Liver (tissue), 3 donors: ENCODE data around the gene HMGN3.

Source experiments
- EGR1 ChIP-seq, 2 donors: IDR thresholded peaks; 2 replicates each; pipeline ENCODE4 v1.6.1; 2016 to 2018; ENCODE audit warnings: antibody characterized with exemption in 2 of 2, low read depth in 2 of 2
- FOXA1 ChIP-seq: IDR thresholded peaks from 2 replicates; pipeline ENCODE4 v1.6.1; 2016; ENCODE audit warnings: antibody characterized with exemption
- JUND ChIP-seq, 2 donors: IDR thresholded peaks; 2 replicates each; pipeline ENCODE4 v1.6.1; 2016; ENCODE audit warnings: antibody characterized with exemption in 2 of 2
- RAD21 ChIP-seq, 2 donors: IDR thresholded peaks; 2 replicates each; pipeline ENCODE4 v1.6.1; 2016; ENCODE audit warnings: antibody characterized with exemption in 2 of 2, mild to moderate bottlenecking in 2 of 2
- SP1 ChIP-seq: IDR thresholded peaks from 2 replicates; pipeline ENCODE4 v1.6.1; 2018; ENCODE audit warnings: antibody characterized with exemption, mild to moderate bottlenecking
- YY1 ChIP-seq: IDR thresholded peaks from 2 replicates; pipeline ENCODE4 v1.6.1; 2016; ENCODE audit warnings: antibody characterized with exemption, mild to moderate bottlenecking
- TF ChIP-seq, protein P1 (sequence below): IDR thresholded peaks from 2 replicates; pipeline ENCODE4 v1.6.1; 2016; ENCODE audit warnings: antibody characterized with exemption, mild to moderate bottlenecking
- TF ChIP-seq, protein P2 (sequence below): IDR thresholded peaks from 2 replicates; pipeline ENCODE4 v1.6.1; 2016; ENCODE audit warnings: antibody characterized with exemption
- TF ChIP-seq, protein P3 (sequence below): fragments of 150-350 bp; IDR thresholded peaks from 2 replicates; pipeline ENCODE4 v1.5.1; 2017; ENCODE audit warnings: improper control_type of control experiment, low read depth, low read length; ENCODE audit not compliant: missing input control
- TF ChIP-seq, protein P4 (sequence below): IDR thresholded peaks from 2 replicates; pipeline ENCODE4 v1.6.1; 2016; ENCODE audit warnings: antibody characterized with exemption
- donor health status: healthy.
- donor health status: healthy.

DNA sequence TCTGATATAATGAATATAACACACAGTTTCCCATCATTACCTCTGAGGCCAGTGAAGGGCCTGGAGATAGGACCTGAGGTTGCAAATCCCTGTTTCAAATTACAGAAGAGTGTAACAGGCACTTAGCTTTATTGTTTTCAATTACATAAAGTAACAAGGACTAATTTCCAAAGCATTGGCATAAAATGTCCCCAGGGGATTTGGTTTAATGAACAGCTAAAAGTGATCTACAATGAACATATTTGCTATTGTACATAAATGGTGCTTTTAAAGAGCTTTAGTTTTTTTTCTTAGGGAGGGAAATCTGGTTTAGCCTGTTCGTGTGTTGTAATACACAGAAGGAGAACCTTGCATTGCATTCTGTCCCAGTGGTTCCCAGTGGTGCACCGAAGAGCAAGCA is 54.4 kb downstream of the HMGN3 start:
- no peak for TF ChIP-seq RAD21 (IDR thresholded peaks at IDR 0.05)
- TF ChIP-seq, protein P1, sequence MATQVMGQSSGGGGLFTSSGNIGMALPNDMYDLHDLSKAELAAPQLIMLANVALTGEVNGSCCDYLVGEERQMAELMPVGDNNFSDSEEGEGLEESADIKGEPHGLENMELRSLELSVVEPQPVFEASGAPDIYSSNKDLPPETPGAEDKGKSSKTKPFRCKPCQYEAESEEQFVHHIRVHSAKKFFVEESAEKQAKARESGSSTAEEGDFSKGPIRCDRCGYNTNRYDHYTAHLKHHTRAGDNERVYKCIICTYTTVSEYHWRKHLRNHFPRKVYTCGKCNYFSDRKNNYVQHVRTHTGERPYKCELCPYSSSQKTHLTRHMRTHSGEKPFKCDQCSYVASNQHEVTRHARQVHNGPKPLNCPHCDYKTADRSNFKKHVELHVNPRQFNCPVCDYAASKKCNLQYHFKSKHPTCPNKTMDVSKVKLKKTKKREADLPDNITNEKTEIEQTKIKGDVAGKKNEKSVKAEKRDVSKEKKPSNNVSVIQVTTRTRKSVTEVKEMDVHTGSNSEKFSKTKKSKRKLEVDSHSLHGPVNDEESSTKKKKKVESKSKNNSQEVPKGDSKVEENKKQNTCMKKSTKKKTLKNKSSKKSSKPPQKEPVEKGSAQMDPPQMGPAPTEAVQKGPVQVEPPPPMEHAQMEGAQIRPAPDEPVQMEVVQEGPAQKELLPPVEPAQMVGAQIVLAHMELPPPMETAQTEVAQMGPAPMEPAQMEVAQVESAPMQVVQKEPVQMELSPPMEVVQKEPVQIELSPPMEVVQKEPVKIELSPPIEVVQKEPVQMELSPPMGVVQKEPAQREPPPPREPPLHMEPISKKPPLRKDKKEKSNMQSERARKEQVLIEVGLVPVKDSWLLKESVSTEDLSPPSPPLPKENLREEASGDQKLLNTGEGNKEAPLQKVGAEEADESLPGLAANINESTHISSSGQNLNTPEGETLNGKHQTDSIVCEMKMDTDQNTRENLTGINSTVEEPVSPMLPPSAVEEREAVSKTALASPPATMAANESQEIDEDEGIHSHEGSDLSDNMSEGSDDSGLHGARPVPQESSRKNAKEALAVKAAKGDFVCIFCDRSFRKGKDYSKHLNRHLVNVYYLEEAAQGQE = no peak
- TF ChIP-seq, protein P2, sequence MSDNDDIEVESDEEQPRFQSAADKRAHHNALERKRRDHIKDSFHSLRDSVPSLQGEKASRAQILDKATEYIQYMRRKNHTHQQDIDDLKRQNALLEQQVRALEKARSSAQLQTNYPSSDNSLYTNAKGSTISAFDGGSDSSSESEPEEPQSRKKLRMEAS = no peak
- TF ChIP-seq, protein P3, sequence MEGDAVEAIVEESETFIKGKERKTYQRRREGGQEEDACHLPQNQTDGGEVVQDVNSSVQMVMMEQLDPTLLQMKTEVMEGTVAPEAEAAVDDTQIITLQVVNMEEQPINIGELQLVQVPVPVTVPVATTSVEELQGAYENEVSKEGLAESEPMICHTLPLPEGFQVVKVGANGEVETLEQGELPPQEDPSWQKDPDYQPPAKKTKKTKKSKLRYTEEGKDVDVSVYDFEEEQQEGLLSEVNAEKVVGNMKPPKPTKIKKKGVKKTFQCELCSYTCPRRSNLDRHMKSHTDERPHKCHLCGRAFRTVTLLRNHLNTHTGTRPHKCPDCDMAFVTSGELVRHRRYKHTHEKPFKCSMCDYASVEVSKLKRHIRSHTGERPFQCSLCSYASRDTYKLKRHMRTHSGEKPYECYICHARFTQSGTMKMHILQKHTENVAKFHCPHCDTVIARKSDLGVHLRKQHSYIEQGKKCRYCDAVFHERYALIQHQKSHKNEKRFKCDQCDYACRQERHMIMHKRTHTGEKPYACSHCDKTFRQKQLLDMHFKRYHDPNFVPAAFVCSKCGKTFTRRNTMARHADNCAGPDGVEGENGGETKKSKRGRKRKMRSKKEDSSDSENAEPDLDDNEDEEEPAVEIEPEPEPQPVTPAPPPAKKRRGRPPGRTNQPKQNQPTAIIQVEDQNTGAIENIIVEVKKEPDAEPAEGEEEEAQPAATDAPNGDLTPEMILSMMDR = no peak
- no peak for TF ChIP-seq YY1
- no peak for TF ChIP-seq FOXA1
- TF ChIP-seq JUND (IDR thresholded peaks at IDR 0.05) = no peak
- TF ChIP-seq, protein P4, sequence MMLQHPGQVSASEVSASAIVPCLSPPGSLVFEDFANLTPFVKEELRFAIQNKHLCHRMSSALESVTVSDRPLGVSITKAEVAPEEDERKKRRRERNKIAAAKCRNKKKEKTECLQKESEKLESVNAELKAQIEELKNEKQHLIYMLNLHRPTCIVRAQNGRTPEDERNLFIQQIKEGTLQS = no peak
- no peak for TF ChIP-seq EGR1 (IDR thresholded peaks at IDR 0.05; ENCODE audit: low read depth in 2 of 2)
- TF ChIP-seq SP1 = no peak
